ENCODE data around the gene CNOT6L. TPM values are rescaled to one million over a fixed set of nuclear protein-coding genes. Genes with fewer than 3 reads are reported as not detected.

The CNOT6L gene
- polyA plus RNA-seq, 2 of the 4 experiments (the other 2 are of a cell fraction), result 5.8 to 8.7 TPM

DNA sequence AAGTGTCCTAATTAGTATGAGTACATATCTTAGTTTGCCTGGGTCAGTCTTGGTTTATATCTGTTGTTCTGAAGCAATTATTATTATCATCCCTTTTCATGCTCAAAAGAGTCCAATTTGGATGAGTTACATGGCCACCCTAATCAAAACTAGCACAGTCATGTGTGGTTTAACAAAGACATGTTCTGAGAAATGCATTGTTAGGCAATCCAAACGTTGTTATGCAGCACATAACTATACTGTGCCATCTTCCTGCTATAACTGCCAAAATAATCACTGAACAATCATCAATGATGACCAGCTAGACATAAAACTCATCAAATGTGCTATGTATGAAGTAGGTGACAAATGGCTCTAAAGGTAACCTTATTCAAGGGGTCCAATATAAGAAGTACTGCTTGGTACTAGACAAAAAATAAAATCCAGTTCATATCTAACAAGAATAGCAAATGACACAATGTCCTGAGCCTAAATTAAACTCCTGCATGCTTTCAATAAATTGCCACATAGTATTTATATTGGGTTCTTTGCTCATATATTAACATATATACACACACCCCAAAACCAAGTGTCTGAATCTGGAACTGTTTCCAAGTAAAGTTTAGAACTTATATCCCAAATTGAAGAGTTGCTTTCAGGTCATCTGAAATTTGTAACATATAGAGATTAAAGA lies 41.9 kb downstream of the CNOT6L start:
- Histone ChIP-seq H3K4me1 (0 out of 3 replicates have a peak, but pooled peaks cover 5% of the 10 kb centered on the region), H3K4me2 (no peak overlapping the region), H3K27ac (no peak overlapping the region), H3K4me3 (no peak overlapping the region), H3K9me3 (no peaks in the 10 kb centered on the region)
- WGBS (ENCODE audit: missing lambda C conversion rate), result 50% methylated on average over 1 of the region's 1 CpG
- TF ChIP-seq EHMT2 (IDR thresholded peaks at IDR 0.05; ENCODE audit: low read depth) (no peak), CEBPB (IDR thresholded peaks at IDR 0.05) (no peak), JUNB (IDR thresholded peaks at IDR 0.05) (no peak), ZSCAN20 (CRISPR knock-in tag; IDR thresholded peaks at IDR 0.05) (no peak)
- TF ChIP-seq, protein P1, sequence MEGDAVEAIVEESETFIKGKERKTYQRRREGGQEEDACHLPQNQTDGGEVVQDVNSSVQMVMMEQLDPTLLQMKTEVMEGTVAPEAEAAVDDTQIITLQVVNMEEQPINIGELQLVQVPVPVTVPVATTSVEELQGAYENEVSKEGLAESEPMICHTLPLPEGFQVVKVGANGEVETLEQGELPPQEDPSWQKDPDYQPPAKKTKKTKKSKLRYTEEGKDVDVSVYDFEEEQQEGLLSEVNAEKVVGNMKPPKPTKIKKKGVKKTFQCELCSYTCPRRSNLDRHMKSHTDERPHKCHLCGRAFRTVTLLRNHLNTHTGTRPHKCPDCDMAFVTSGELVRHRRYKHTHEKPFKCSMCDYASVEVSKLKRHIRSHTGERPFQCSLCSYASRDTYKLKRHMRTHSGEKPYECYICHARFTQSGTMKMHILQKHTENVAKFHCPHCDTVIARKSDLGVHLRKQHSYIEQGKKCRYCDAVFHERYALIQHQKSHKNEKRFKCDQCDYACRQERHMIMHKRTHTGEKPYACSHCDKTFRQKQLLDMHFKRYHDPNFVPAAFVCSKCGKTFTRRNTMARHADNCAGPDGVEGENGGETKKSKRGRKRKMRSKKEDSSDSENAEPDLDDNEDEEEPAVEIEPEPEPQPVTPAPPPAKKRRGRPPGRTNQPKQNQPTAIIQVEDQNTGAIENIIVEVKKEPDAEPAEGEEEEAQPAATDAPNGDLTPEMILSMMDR (IDR thresholded peaks at IDR 0.05), result no peak
- ChIA-PET POLR2A (no interaction called here), CTCF (interaction anchor here (0.6 kb wide), 1 partner anchor 12 kb away, joined by 3 read pairs; no protein-coding TSS in a partner anchor)
- ATAC-seq, result no peak
- DNase-seq (ENCODE audit: low read depth in 1 of 2, low spot score in 1 of 2), result no peak
- FAIRE-seq, result no peak

DNA sequence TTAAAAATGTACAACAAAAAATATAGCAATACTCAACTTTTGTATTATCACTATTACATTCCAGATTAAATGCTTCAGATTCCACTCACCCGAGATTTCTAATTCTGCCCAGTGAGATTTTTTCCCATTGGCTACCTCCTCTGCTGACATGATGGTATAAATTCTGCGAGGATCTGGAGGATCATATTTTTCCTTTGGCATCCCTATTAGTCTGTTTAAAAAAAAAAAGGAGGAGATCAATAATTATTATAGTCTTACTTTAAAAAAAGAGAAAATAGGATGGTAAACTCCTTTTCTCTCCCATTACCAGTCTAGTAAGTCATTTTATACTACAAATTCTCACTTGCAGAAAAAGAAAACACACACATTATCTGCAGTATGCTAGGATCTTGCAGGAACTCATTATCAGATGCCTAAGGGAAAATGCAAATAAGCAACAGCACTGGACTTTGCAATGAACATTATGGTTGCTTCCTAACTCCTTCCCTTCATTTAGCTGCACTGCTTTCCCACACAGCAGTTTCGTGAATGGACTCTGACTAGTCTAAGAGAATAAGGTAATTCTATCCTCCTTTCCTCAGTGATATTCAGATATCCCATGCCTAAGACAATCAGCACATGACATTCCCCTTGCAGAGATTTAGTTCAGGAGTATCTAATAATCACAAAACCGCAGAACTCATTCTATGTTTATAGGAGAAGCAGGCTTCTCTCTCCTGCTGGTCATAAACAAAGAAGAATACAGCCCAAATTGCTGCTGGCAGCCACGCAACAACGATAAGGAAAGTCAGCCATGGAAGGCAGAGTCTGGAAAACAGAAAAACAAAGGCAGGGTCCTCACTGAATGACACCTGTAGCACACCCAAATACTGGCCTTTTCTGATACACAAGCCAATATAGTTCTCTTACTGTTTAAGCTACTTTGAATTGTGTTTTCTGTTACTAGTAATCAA lies 42.7 kb downstream of the CNOT6L start:
- ChIA-PET CTCF (no interaction called here), POLR2A (no interaction called here)
- WGBS (ENCODE audit: missing lambda C conversion rate), result 88% methylated on average over 6 of the region's 6 CpGs
- Histone ChIP-seq H3K4me3 (no peak overlapping the region), H3K4me2 (no peak overlapping the region), H3K27ac (no peak overlapping the region), H3K9me3 (no peaks in the 10 kb centered on the region), H3K4me1 (no peaks in the 10 kb centered on the region)
- ATAC-seq, result no peak
- no peak for DNase-seq (ENCODE audit: low read depth in 1 of 2, low spot score in 1 of 2)
- FAIRE-seq, result no peak
- TF ChIP-seq EHMT2 (IDR thresholded peaks at IDR 0.05; ENCODE audit: low read depth), result no peak
- TF ChIP-seq, protein P2, sequence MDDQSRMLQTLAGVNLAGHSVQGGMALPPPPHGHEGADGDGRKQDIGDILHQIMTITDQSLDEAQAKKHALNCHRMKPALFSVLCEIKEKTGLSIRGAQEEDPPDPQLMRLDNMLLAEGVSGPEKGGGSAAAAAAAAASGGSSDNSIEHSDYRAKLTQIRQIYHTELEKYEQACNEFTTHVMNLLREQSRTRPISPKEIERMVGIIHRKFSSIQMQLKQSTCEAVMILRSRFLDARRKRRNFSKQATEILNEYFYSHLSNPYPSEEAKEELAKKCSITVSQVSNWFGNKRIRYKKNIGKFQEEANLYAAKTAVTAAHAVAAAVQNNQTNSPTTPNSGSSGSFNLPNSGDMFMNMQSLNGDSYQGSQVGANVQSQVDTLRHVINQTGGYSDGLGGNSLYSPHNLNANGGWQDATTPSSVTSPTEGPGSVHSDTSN (IDR thresholded peaks at IDR 0.05), result no peak

DNA sequence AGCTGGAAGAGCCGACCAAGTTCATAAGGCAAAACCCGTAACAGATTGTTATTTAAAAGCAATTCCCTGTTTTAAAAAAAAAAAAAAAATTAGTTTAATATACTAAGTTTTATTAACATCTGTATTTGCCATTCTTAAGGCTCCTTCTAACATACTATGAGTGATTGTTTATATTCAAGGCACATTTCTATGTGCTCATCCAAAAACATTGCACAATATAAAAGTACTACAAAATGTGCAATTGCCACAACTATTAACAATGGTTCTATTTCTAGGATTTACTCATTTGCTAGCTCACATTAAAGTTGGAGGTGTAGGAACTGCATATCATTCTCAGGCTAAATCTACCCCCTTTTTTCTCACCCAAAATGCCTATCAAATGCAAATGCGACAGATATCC lies 46.1 kb downstream of the CNOT6L start:
- FAIRE-seq (no peak), ATAC-seq (no peak), DNase-seq (ENCODE audit: low read depth in 1 of 2, low spot score in 1 of 2) (no peak)
- no peaks in the 10 kb centered on the region for H3K9me3 ChIP-seq
- no peak overlapping the region for H3K27ac ChIP-seq
- WGBS (ENCODE audit: missing lambda C conversion rate), result 99% methylated on average over 3 of the region's 3 CpGs
- H3K4me2 ChIP-seq, result no peak overlapping the region
- H3K4me1 ChIP-seq, result no peaks in the 10 kb centered on the region
- TF ChIP-seq EHMT2 (IDR thresholded peaks at IDR 0.05; ENCODE audit: low read depth) (no peak), ESRRA (IDR thresholded peaks at IDR 0.05; ENCODE audit: borderline replicate concordance, low read length) (no peak), TP53 (CRISPR knock-in tag; IDR thresholded peaks at IDR 0.05) (no peak), GATA3 (IDR thresholded peaks at IDR 0.05; ENCODE audit: borderline replicate concordance) (no peak), HEYL (CRISPR knock-in tag; IDR thresholded peaks at IDR 0.05) (no peak), CBX8 (IDR thresholded peaks at IDR 0.05) (no peak)
- TF ChIP-seq, protein P3, sequence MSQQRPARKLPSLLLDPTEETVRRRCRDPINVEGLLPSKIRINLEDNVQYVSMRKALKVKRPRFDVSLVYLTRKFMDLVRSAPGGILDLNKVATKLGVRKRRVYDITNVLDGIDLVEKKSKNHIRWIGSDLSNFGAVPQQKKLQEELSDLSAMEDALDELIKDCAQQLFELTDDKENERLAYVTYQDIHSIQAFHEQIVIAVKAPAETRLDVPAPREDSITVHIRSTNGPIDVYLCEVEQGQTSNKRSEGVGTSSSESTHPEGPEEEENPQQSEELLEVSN (IDR thresholded peaks at IDR 0.05; ENCODE audit: borderline replicate concordance, low read depth), result no peak
- TF ChIP-seq, protein P2 (IDR thresholded peaks at IDR 0.05), result no peak
- H3K4me3 ChIP-seq, result no peak overlapping the region
- ChIA-PET POLR2A (no interaction called here), CTCF (no interaction called here)
